ENCODE data around the gene ZNF76.

The ZNF76 gene

GRCh38 chr6:35238843-35239289 is 20.7 kb upstream of the ZNF76 start:
- DNase-seq, result no peak

GRCh38 chr6:35239581-35239980 is 20.0 kb upstream of the ZNF76 start:
- DNase-seq, result no peak

GRCh38 chr6:35240838-35241801 is 18.4 kb upstream of the ZNF76 start:
- peak; percentile 79 for DNase-seq

- DNase-seq, result no peak
Measured at GRCh38 chr6:35242486-35242885, 17.0 kb upstream of the ZNF76 start.

- no peak for DNase-seq
Measured at GRCh38 chr6:35242906-35243305, 16.6 kb upstream of the ZNF76 start.

GRCh38 chr6:35243386-35243958 is 16.1 kb upstream of the ZNF76 start:
- no peak for DNase-seq

- no peak for DNase-seq
Measured at GRCh38 chr6:35244551-35244950, 15.0 kb upstream of the ZNF76 start.

GRCh38 chr6:35247642-35248231 is 11.8 kb upstream of the ZNF76 start:
- DNase-seq, result peak; percentile 55

GRCh38 chr6:35248300-35248699 is 11.2 kb upstream of the ZNF76 start:
- DNase-seq, result peak; percentile 19

GRCh38 chr6:35248965-35249364 is 10.6 kb upstream of the ZNF76 start:
- no peak for DNase-seq

- no peak for DNase-seq
Measured at GRCh38 chr6:35251949-35252348, 7.6 kb upstream of the ZNF76 start.

GRCh38 chr6:35253249-35253648 is 6.3 kb upstream of the ZNF76 start:
- DNase-seq, result no peak

GRCh38 chr6:35258336-35258735 is 1.2 kb upstream of the ZNF76 start:
- DNase-seq, result no peak

- DNase-seq, result no peak
Measured at GRCh38 chr6:35258858-35259193, 709 bp upstream of the ZNF76 start.

- peak; percentile 82 for DNase-seq
Measured at GRCh38 chr6:35259948-35260590, 534 bp downstream of the ZNF76 start.

- DNase-seq, result peak; percentile 15
Measured at GRCh38 chr6:35260591-35261570, 1.3 kb downstream of the ZNF76 start.

GRCh38 chr6:35262596-35262995 is 3.1 kb downstream of the ZNF76 start:
- no peak for DNase-seq

GRCh38 chr6:35264550-35265274 is 5.2 kb downstream of the ZNF76 start:
- no peak for DNase-seq

- no peak for DNase-seq
Measured at GRCh38 chr6:35265523-35265922, 6.0 kb downstream of the ZNF76 start.

- DNase-seq, result no peak
Measured at GRCh38 chr6:35267446-35267845, 7.9 kb downstream of the ZNF76 start.

GRCh38 chr6:35267897-35268296 is 8.4 kb downstream of the ZNF76 start:
- DNase-seq, result no peak

- DNase-seq, result no peak
Measured at GRCh38 chr6:35272005-35272404, 12.5 kb downstream of the ZNF76 start.

All from activated CD4-positive, alpha-beta T cell treated with anti-CD3 and anti-CD28 coated beads, Interleukin-10, Interleukin-2, amounts not matched to agents 100 ng/mL and 50 ng/mL, durations not matched to agents 16 hours and 8 hours (primary cell).